NAMALWA (cell line): ENCODE data around the gene SLC4A9.
A peak's percentile ranks its signal among the peaks of the same experiment; 100 is the strongest.

Source experiments
- DNase-seq: peaks from one replicate; pipeline ENCODE4 v3.0.0-alpha.2; 2015; ENCODE audit warnings: low spot score

The SLC4A9 gene

GRCh38 chr5:140362875-140363630 lies 3.1 kb downstream of the SLC4A9 start:
- DNase-seq: peak; percentile 85

- DNase-seq: no peak
Measured at GRCh38 chr5:140363631-140364471, 3.9 kb downstream of the SLC4A9 start.

DNA sequence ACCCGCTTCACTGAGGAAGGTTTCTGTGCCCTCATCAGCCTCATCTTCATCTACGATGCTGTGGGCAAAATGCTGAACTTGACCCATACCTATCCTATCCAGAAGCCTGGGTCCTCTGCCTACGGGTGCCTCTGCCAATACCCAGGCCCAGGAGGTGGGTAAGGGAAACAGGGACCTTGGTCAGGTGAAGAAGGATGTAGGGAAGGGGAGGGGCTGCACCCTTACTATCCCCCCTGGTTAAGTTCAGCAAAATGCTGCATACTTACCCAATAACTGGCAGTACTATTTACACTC lies 4.4 kb downstream of the SLC4A9 start:
- DNase-seq: no peak

DNA sequence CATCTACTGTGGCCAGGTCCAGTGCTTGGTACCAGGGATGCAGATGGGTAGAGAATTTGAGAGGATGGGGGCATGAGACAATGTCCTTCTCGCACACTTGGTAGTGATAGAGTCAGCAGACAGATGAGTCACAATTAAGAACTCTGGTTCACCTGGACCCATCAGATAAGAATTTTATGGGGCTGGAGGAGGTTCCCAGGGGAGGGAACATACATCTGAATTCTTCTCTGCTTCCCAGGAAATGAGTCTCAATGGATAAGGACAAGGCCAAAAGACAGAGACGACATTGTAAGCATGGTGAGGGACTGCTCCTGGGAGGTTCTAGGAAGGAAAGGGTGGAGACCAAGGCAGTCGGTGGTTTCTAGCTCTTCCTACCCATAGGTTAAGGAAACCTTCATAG lies 5.3 kb downstream of the SLC4A9 start:
- DNase-seq: no peak

GRCh38 chr5:140365941-140366340 lies 5.9 kb downstream of the SLC4A9 start:
- DNase-seq: no peak

- DNase-seq: no peak
Measured at GRCh38 chr5:140366589-140367255, 6.7 kb downstream of the SLC4A9 start.

GRCh38 chr5:140367256-140368013 lies 7.4 kb downstream of the SLC4A9 start:
- DNase-seq: no peak

DNA sequence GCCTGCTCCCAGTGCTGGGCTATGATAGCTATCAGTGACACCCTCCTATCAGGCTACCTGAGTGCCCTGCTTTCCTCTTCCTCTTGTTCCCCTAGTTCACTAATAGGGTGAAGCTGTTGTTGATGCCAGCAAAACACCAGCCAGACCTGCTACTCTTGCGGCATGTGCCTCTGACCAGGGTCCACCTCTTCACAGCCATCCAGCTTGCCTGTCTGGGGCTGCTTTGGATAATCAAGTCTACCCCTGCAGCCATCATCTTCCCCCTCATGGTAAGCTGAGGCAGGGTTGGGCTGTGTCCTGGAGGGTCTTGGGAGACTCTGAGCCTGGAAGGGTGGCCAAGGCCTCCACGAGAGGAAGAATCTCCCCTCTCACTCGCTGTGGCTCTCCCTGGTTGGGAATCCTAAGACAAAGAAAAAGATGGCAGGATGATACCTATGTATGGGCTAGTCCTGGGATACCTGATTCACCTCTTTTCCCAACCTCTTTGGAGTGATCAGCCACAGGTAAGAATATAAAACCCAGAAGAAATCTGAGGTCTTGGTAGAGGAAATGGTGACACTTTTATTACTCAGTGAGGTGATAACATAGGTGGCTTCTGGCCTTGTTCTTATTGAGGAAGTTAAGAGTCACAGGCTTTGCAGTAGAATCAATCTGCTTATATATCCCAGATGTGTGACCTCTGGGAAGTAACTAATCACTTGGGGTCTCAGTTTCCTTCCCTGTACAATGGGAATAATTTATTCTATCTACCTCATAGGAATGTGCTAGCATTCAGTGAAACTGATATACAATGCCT lies 11.6 kb downstream of the SLC4A9 start:
- DNase-seq: no peak

DNA sequence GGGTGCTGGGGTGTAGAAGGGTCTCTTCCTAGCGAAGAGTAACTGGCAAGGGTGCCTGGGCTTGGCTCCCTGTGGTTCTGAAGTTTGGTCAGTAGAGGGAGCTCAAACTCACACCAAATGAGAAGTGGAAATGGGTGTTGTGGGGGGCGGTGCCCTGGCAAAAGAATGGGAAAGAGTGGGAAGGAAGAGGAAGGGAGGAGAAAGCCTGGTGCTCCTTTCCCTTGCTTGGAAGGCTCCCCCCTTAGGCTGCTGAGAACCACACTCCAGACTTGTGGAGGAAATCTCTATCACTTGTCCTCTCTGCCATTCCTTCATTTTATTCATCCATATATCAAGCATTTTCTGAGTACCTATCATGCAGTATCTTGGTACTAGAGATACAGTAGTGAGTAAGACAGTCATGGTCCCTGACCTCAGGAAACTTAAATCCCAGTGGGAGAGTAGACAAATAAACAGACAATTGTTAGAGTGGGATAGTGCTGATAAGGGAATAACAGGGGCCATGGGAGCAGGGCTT lies 13.0 kb downstream of the SLC4A9 start:
- DNase-seq: peak; percentile 59

GRCh38 chr5:140381351-140381750 lies 21.4 kb downstream of the SLC4A9 start:
- no peak for DNase-seq

GRCh38 chr5:140381972-140382371 lies 22.0 kb downstream of the SLC4A9 start:
- DNase-seq: no peak

- DNase-seq: no peak
Measured at GRCh38 chr5:140382866-140383265, 22.9 kb downstream of the SLC4A9 start.

DNA sequence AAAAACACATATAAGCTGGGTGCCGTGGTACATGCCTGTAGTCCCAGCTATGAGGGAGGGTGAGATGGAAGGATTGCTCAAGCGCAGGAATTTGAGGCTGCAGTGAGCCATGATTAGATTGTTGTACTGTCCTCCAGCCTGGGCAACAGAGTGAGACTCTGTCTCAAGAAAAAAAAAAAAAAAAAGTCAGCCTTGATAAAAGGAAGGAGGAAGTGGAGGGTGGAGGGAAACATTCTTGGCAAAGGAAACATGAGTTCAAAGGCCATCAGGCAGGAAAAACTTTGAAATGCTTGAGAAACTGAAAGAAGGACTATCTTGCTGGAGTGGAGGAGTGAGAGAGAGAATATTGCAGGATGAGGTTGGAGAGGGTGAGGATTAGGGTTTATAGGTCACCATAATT lies 23.3 kb downstream of the SLC4A9 start:
- DNase-seq: no peak

DNA sequence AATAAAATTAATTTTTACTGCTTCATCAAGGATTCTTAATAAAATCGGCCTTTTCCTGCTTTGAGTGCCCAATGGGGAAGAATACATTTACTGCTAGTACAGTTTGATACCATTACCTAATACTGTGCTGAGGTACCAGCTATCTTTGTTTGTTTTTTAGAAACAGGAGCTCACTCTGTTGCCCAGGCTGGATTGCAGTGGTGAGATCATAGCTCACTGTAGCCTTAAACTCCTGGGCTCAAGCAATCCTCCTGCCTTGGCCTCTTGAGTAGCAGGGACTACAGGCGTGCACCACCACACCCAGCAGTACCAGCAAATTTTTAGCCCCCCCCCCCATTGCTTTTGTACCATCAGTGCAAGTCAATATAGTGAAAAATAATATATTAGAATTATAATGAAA lies 28.1 kb downstream of the SLC4A9 start:
- no peak for DNase-seq

DNA sequence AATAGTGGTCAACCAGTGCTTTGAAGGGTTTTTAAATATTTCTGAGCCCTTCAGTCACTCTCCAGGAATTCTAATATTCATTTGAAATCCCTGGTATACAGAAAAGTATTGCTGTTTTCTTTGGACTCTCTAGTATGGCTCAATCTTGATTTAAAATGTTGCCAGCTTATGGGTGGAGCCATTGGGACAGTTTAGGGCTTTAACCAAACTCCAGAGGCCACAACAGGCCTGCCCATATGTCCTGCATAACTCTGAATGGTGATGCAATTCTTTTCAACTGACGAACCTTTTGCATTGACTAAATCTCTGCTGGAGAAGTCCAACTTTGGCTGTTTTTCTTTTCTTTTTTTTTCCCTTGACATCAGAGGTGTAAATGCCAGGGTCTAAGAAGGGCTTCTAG lies 31.3 kb downstream of the SLC4A9 start:
- no peak for DNase-seq

- no peak for DNase-seq
Measured at GRCh38 chr5:140391732-140392131, 31.7 kb downstream of the SLC4A9 start.

- DNase-seq: no peak
Measured at GRCh38 chr5:140393738-140394137, 33.7 kb downstream of the SLC4A9 start.

DNA sequence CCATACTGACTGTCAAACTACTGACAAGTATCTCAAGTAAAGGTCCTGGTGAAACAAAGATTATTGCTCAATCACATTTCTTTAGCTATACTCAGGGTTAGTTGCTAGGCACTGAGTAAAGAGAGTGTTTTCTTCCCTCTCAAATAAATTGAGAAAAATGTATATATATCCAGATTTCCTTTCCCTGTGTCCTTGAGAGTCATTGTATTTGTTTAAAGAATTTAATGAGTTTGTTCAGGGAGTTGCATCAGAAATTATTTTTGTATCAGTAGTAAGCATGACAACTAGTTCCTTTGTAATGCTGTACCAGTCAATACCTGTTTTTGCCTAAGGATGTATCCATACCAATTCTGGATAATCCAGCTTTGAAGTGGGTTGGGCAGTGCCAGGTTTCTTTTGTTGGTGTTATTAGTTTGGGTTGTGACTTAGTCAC lies 38.4 kb downstream of the SLC4A9 start:
- no peak for DNase-seq

- peak; percentile 71 for DNase-seq
Measured at GRCh38 chr5:140399979-140400729, 40.2 kb downstream of the SLC4A9 start.

DNA sequence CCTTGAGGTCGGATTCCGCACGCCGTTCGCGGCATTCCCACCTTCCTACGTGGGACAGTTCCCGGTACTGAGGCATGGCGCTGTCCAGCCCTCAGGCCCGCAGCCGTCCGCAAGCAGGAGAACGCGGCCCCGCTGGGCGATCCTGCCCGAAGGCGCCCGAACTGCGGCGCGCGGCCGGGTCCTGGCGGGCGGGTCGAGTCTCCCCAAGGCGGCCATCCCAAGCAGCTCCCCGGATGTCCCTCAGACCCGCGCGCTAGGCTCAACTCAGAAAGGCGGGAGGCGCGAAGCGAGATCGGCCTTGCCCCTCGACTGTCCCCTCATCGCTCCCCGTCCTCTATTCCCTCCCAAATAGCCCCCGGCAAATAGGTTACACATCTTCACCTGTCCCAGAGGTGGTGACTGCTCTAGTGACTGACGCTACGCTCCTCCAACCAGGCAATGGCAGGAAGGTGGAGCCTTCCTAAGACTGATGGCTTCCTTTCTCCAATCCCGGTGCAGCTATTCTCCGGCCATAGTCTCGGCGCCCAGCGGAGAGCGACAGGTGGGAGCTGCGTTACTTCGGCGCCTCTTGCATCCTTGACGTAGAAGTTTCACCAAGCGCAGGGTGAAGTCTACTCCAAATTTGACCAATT lies 40.9 kb downstream of the SLC4A9 start:
- DNase-seq: peak; percentile 96
